Keratinocyte (primary cell): ENCODE data around the gene RIMS1. TPM values are rescaled to one million over a fixed set of nuclear protein-coding genes. Genes with fewer than 3 reads are reported as not detected.

Experiments used
- DNase-seq: peaks from one replicate; pipeline ENCODE4 v3.0.0-alpha.2; 2011; ENCODE audit warnings: low read depth, missing footprints, low spot score
- FAIRE-seq: peaks from 2 replicates; lab custom pipeline; 2011; peaks lifted over from hg19 to GRCh38; lab: Jason Lieb, UNC
- H2AFZ ChIP-seq: 2 replicates; pipeline ENCODE4 v1.6.0; 2012; ENCODE audit warnings: low read length, control low read depth, inconsistent platforms; ENCODE audit not compliant: control insufficient read depth
- H3K27ac ChIP-seq: 2 replicates; pipeline ENCODE4 v1.5.1; 2011; ENCODE audit warnings: low read length; ENCODE audit not compliant: control insufficient read depth, insufficient read depth
- H3K27me3 ChIP-seq: 3 replicates; pipeline ENCODE4 v1.6.0; 2011; ENCODE audit warnings: low read length; ENCODE audit not compliant: control insufficient read depth, insufficient read depth; ENCODE audit errors: extremely low read depth
- H3K36me3 ChIP-seq, 2 experiments: 2 replicates in 1 of 2; 3 replicates in 1 of 2; pipeline ENCODE4 v1.5.1; 2011; ENCODE audit warnings: low read length in 2 of 2, mild to moderate bottlenecking in 1 of 2; ENCODE audit not compliant: control insufficient read depth in 2 of 2, insufficient read depth in 2 of 2; ENCODE audit errors: extremely low read depth in 1 of 2
- H3K4me1 ChIP-seq: 3 replicates; pipeline ENCODE4 v1.5.1; 2011; ENCODE audit warnings: low read length; ENCODE audit not compliant: control insufficient read depth, insufficient read depth; ENCODE audit errors: extremely low read depth
- H3K4me2 ChIP-seq: 3 replicates; pipeline ENCODE4 v1.6.0; 2011; ENCODE audit warnings: low read depth, low read length; ENCODE audit not compliant: control insufficient read depth, insufficient read depth; ENCODE audit errors: extremely low read depth
- H3K4me3 ChIP-seq, 3 experiments: fragments of 200-600 bp in 1 of 3; sonication (generic) in 1 of 3; 2 replicates in 2 of 3; 3 replicates in 1 of 3; pipeline ENCODE4 v1.5.1; 2011 to 2016; ENCODE audit warnings: low read length in 3 of 3, mild to moderate bottlenecking in 3 of 3, control low read depth in 2 of 3, inconsistent platforms in 1 of 3, low read depth in 1 of 3, mixed read lengths in 1 of 3, mixed run types in 1 of 3, moderate library complexity in 1 of 3; ENCODE audit not compliant: control insufficient read depth in 2 of 3, insufficient read depth in 2 of 3; ENCODE audit errors: extremely low read depth in 1 of 3
- H3K79me2 ChIP-seq: 2 replicates; pipeline ENCODE4 v1.6.0; 2012; ENCODE audit warnings: low read length; ENCODE audit not compliant: control insufficient read depth, insufficient read depth
- H3K9ac ChIP-seq: 3 replicates; pipeline ENCODE4 v1.6.0; 2011; ENCODE audit warnings: low read length; ENCODE audit not compliant: control insufficient read depth, insufficient read depth; ENCODE audit errors: extremely low read depth
- H3K9me1 ChIP-seq: 3 replicates; pipeline ENCODE4 v1.6.0; 2011; ENCODE audit warnings: low read length; ENCODE audit not compliant: control insufficient read depth, insufficient read depth; ENCODE audit errors: extremely low read depth
- H3K9me3 ChIP-seq: 2 replicates; pipeline ENCODE4 v1.5.1; 2012; ENCODE audit warnings: low read depth, low read length; ENCODE audit not compliant: control insufficient read depth
- H4K20me1 ChIP-seq: 3 replicates; pipeline ENCODE4 v1.6.0; 2011; ENCODE audit warnings: low read length; ENCODE audit not compliant: control insufficient read depth, insufficient read depth; ENCODE audit errors: extremely low read depth
- CTCF ChIP-seq, 3 experiments: IDR thresholded peaks in 1 of 3; conservative IDR thresholded peaks in 1 of 3; optimal IDR thresholded peaks in 1 of 3; 2 replicates in 2 of 3; 3 replicates in 1 of 3; pipeline versions ENCODE3 to v1.5.1; 2011; ENCODE audit warnings: low read length in 3 of 3, mild to moderate bottlenecking in 3 of 3, moderate library complexity in 2 of 3, control low read depth in 1 of 3, inconsistent platforms in 1 of 3; ENCODE audit not compliant: insufficient read depth in 2 of 3; ENCODE audit errors: extremely low read depth in 1 of 3
- EZH2 ChIP-seq: IDR thresholded peaks from one replicate; pipeline ENCODE4 v1.6.1; 2012; ENCODE audit warnings: inconsistent platforms, mild to moderate bottlenecking, low read length, moderate library complexity
- dilution Hi-C: fragments of 300-500 bp; cut with MboI; formaldehyde crosslinking; loops from one replicate; pipeline ENCODE4 v1.7.0; 2020; ENCODE audit warnings: low sequenced_read_pairs; ENCODE audit not compliant: extremely low pct_ligation_motif_present
- polyA plus RNA-seq, 5 experiments: library from polyadenylated mRNA; depleted of rRNA in 3 of 5; stranded (reverse) in 3 of 5; stranded (forward) in 1 of 5; unstranded in 1 of 5; fragments of >200 nt; gene quantifications; 1 replicate in 1 of 5; 2 replicates in 3 of 5; 3 replicates in 1 of 5; pipeline versions ENCODE4 v1.2.1 to v1.2.3, GENCODE V29; 2011 to 2012; ENCODE audit warnings: missing spikeins in 2 of 5, low read depth in 1 of 5, low replicate concordance in 1 of 5

The RIMS1 gene
- polyA plus RNA-seq, 1 donor (not counting 4 experiments of a cell fraction or from before 2014, with no cell fraction given): not detected

GRCh38 chr6:72151742-72152141 lies 265.4 kb downstream of the RIMS1 start:
- Histone ChIP-seq H3K4me2 (no peak overlapping the region), H4K20me1 (no peaks in the 10 kb centered on the region), H3K27ac (no peak overlapping the region), H3K4me3 (no peak overlapping the region), H3K9me3 (peaks cover 3% of the 10 kb centered on the region), H3K36me3 (no peaks in the 10 kb centered on the region), H3K9ac (no peak overlapping the region), H3K4me1 (peaks cover 6% of the 10 kb centered on the region), H3K27me3 (no peaks in the 10 kb centered on the region), H2AFZ (no peak overlapping the region), H3K9me1 (no peaks in the 10 kb centered on the region), H3K79me2 (no peaks in the 10 kb centered on the region)
- DNase-seq (no peak), FAIRE-seq (no peak)
- dilution Hi-C loops: no loop called here
- no peak for TF ChIP-seq EZH2
- TF ChIP-seq CTCF (optimal IDR thresholded peaks at IDR 0.05 in 1 of 3, IDR thresholded peaks at IDR 0.05 in 1 of 3, conservative IDR thresholded peaks at IDR 0.05 in 1 of 3; ENCODE audit: extremely low read depth in 1 of 3, insufficient read depth in 2 of 3, low read length in 3 of 3): no peak

GRCh38 chr6:72175916-72176315 lies 289.6 kb downstream of the RIMS1 start:
- H4K20me1 ChIP-seq: no peaks in the 10 kb centered on the region
- H3K4me1 ChIP-seq: no peaks in the 10 kb centered on the region
- H3K79me2 ChIP-seq: no peaks in the 10 kb centered on the region
- no peak for TF ChIP-seq EZH2
- no peak for TF ChIP-seq CTCF (optimal IDR thresholded peaks at IDR 0.05 in 1 of 3, IDR thresholded peaks at IDR 0.05 in 1 of 3, conservative IDR thresholded peaks at IDR 0.05 in 1 of 3; ENCODE audit: extremely low read depth in 1 of 3, insufficient read depth in 2 of 3, low read length in 3 of 3)
- H3K27ac ChIP-seq: no peak overlapping the region
- H3K4me3 ChIP-seq: no peak overlapping the region
- dilution Hi-C loops: no loop called here
- H3K9me3 ChIP-seq: no peaks in the 10 kb centered on the region
- H3K36me3 ChIP-seq: no peaks in the 10 kb centered on the region
- H3K9ac ChIP-seq: no peak overlapping the region
- H3K27me3 ChIP-seq: peaks cover 7% of the 10 kb centered on the region
- no peak for FAIRE-seq
- no peaks in the 10 kb centered on the region for H3K9me1 ChIP-seq
- H3K4me2 ChIP-seq: no peak overlapping the region
- DNase-seq: no peak
- no peak overlapping the region for H2AFZ ChIP-seq
